ENCODE measurements around the gene B3GAT2. TPM values are rescaled to one million over a fixed set of nuclear protein-coding genes. Genes with fewer than 3 reads are reported as not detected.

B3GAT2 gene
- polyA plus RNA-seq, 1 donor (not counting 4 experiments of a cell fraction or from before 2014, with no cell fraction given): 0.01 TPM

DNA sequence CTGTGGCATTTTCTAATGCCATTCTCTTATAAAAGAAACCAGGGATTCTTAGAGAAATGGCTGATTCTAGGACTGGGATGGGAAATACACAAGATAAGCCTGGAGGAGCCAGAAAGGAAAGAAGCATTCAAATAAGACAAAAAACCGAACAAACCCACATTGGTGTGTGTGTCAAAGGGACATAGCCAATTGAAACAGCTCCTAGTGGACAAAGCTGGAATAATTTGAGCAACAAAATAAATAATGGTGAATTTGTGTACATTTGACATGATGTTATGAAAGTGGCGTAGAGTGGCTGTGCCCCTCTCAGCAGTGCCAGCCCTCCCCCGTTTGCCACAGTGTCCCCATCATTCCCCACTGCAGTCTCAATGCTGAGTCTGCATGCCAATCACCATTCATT, 55.5 kb downstream of the B3GAT2 start:
- Histone ChIP-seq H2AFZ (ENCODE audit: control insufficient read depth, low read length) (no peak overlapping the region), H3K36me3 (ENCODE audit: control insufficient read depth in 2 of 2, extremely low read depth in 1 of 2, insufficient read depth in 2 of 2, low read length in 2 of 2) (no peaks in the 10 kb centered on the region), H3K4me1 (ENCODE audit: control insufficient read depth, extremely low read depth, insufficient read depth, low read length) (no peaks in the 10 kb centered on the region), H3K4me3 (ENCODE audit: control insufficient read depth in 2 of 3, extremely low read depth in 1 of 3, insufficient read depth in 2 of 3, low read depth in 1 of 3, low read length in 3 of 3) (no peak overlapping the region), H3K27me3 (ENCODE audit: control insufficient read depth, extremely low read depth, insufficient read depth, low read length) (no peaks in the 10 kb centered on the region), H4K20me1 (ENCODE audit: control insufficient read depth, extremely low read depth, insufficient read depth, low read length) (no peaks in the 10 kb centered on the region), H3K27ac (ENCODE audit: control insufficient read depth, insufficient read depth, low read length) (no peak overlapping the region), H3K79me2 (ENCODE audit: control insufficient read depth, insufficient read depth, low read length) (no peaks in the 10 kb centered on the region), H3K4me2 (ENCODE audit: control insufficient read depth, extremely low read depth, insufficient read depth, low read depth, low read length) (no peak overlapping the region), H3K9me3 (ENCODE audit: control insufficient read depth, low read depth, low read length) (no peaks in the 10 kb centered on the region), H3K9me1 (ENCODE audit: control insufficient read depth, extremely low read depth, insufficient read depth, low read length) (no peaks in the 10 kb centered on the region), H3K9ac (ENCODE audit: control insufficient read depth, extremely low read depth, insufficient read depth, low read length) (no peak overlapping the region)
- TF ChIP-seq CTCF (optimal IDR thresholded peaks at IDR 0.05 in 1 of 3, IDR thresholded peaks at IDR 0.05 in 1 of 3, conservative IDR thresholded peaks at IDR 0.05 in 1 of 3; ENCODE audit: extremely low read depth in 1 of 3, insufficient read depth in 2 of 3, low read length in 3 of 3) (peak in 2 of 3 experiments; percentile 41 to 42), EZH2 (IDR thresholded peaks at IDR 0.05; ENCODE audit: low read length) (no peak)
- dilution Hi-C loops (cut with MboI; ENCODE audit: extremely low pct_ligation_motif_present, low sequenced_read_pairs): no loop called here
- FAIRE-seq (no peak), DNase-seq (ENCODE audit: low read depth, low spot score) (no peak)

DNA sequence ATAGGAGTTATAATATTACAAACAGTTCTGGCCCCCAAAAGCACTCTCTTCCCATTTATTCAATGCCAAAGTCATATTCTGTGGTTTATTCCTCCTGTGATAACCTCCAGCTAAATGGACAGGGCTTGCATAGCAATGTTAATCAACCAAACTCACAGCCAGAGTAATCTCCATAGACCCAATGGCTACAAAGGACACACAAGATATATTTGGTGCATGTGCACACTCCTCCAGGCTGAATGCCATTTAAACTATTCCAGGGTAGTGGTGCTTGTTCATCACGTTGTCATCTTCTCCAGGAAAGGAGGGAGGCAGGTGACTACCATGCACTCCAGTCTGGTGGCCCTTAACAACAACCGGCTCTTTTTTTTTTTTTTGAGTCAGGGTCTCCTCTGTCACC, 56.8 kb downstream of the B3GAT2 start:
- H3K4me2 ChIP-seq (ENCODE audit: control insufficient read depth, extremely low read depth, insufficient read depth, low read depth, low read length): no peak overlapping the region
- no peak for TF ChIP-seq CTCF (optimal IDR thresholded peaks at IDR 0.05 in 1 of 3, IDR thresholded peaks at IDR 0.05 in 1 of 3, conservative IDR thresholded peaks at IDR 0.05 in 1 of 3; ENCODE audit: extremely low read depth in 1 of 3, insufficient read depth in 2 of 3, low read length in 3 of 3)
- TF ChIP-seq EZH2 (IDR thresholded peaks at IDR 0.05; ENCODE audit: low read length): no peak
- DNase-seq (ENCODE audit: low read depth, low spot score): no peak

More for the DNA sequence above, 56.8 kb downstream of the B3GAT2 start:
- H3K4me3 ChIP-seq (ENCODE audit: control insufficient read depth in 2 of 3, extremely low read depth in 1 of 3, insufficient read depth in 2 of 3, low read depth in 1 of 3, low read length in 3 of 3): no peak overlapping the region
- no peak for FAIRE-seq
- no peaks in the 10 kb centered on the region for H3K4me1 ChIP-seq (ENCODE audit: control insufficient read depth, extremely low read depth, insufficient read depth, low read length)
- no peaks in the 10 kb centered on the region for H3K9me3 ChIP-seq (ENCODE audit: control insufficient read depth, low read depth, low read length)
- H3K9ac ChIP-seq (ENCODE audit: control insufficient read depth, extremely low read depth, insufficient read depth, low read length): no peak overlapping the region
- dilution Hi-C loops (cut with MboI; ENCODE audit: extremely low pct_ligation_motif_present, low sequenced_read_pairs): no loop called here
- H3K79me2 ChIP-seq (ENCODE audit: control insufficient read depth, insufficient read depth, low read length): no peaks in the 10 kb centered on the region
- no peaks in the 10 kb centered on the region for H3K27me3 ChIP-seq (ENCODE audit: control insufficient read depth, extremely low read depth, insufficient read depth, low read length)
- H3K36me3 ChIP-seq (ENCODE audit: control insufficient read depth in 2 of 2, extremely low read depth in 1 of 2, insufficient read depth in 2 of 2, low read length in 2 of 2): no peaks in the 10 kb centered on the region
- H3K9me1 ChIP-seq (ENCODE audit: control insufficient read depth, extremely low read depth, insufficient read depth, low read length): no peaks in the 10 kb centered on the region
- H4K20me1 ChIP-seq (ENCODE audit: control insufficient read depth, extremely low read depth, insufficient read depth, low read length): no peaks in the 10 kb centered on the region
- H3K27ac ChIP-seq (ENCODE audit: control insufficient read depth, insufficient read depth, low read length): no peak overlapping the region
- no peak overlapping the region for H2AFZ ChIP-seq (ENCODE audit: control insufficient read depth, low read length)
